GM21447 (cell line): ENCODE data around the gene LOC101059915.

Experiments
- ATAC-seq: cut with Tn5 transposase; IDR thresholded peaks from one replicate; pipeline ENCODE4 v1.9.1; 2021; ENCODE audit not compliant: unreplicated experiment

The LOC101059915 gene

DNA sequence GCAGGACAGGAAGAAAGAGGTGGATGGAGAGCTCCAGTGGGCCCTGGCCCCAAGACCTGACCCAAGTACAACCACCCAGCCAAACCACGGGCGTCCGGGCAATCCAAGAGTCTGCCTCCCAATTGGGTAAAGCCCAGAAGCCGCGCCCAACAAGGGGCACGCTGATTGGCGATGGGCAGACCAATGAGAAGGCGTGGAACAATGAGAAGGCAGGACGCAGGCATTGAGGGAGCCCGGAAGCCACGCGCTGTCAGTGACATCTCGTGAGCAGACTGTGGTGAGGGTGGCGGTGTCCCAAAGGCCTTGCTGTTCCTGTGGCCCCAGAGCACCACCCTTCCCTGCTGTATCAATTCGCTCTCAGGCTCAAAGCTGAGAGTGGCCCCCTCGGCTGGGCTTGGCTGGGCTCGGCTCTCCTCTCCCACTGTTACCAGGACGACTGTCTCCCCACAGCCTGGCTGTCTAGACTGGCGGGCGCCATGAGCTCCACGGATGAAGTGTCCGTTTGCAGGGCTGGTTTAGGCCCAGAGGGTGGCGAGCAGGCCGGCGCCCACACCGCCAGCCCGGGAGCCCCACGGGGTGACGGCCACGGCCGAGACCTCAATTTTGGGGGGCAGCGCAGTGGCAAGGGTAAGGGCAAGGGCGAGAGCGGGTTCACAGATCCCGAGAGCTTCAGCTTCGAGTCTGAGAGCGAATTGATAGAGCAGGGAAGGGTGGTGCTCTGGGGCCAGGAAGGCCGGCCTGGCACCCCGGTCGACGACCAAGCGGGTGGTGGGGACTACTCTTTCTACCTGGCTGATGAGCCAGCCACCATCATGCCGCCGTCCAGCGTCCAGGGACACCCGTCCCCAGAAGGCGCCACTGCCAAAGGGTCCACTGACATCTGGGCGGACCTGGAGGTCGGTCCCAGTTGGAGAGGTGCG lies at the start of gene LOC101059915:
TSS of gene LOC101059915 (plus strand) at position 219 of the 920 bp plus-strand sequence.
- no peak for ATAC-seq

DNA sequence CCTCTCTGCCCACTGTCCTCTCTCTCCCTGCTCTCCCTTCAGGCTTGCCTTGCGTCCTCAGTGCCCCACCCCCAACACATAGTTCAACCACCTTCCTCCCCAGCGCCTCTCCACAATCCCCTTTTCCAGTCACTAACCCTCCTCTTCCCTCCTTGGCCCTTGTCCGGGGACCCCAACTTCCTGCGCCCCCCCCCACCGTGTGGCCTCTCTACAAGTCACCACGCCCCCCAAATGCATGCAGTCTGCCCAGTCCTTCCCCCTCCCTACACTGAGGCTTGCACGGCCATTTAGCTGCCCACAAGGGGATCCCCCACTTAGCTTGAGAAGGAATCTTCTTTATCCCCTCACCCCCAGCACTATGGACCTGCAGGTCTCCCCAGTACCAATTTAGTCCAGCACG lies 49.6 kb upstream of the LOC101059915 start:
- ATAC-seq = no peak

DNA sequence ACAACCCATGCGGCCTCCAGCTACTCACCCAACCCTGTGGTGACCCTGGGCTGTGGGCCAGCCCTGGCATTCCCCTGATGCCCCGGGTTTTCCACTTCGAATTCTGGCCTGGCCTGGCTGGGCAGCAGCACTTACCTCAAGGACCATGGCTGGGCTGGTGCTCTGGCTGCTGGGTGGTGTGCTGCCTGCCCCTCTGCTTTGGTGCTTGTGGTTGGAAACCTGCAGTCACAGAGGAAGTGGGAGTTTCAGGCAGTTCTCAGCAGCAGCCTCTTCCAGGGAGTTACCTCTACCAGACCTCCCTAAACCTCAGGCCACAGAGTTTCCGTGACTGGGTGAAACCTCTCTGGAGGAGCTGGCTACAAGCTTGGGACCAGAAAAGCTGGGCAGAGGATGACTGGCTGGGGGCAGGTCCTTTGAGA lies 49.0 kb upstream of the LOC101059915 start, which contains the start of gene CXCR3:
TSS of gene CXCR3 (minus strand) at position 209 of the 419 bp plus-strand sequence. CDS start at position 147, 62 bp downstream.
- peak; percentile 62 for ATAC-seq

DNA sequence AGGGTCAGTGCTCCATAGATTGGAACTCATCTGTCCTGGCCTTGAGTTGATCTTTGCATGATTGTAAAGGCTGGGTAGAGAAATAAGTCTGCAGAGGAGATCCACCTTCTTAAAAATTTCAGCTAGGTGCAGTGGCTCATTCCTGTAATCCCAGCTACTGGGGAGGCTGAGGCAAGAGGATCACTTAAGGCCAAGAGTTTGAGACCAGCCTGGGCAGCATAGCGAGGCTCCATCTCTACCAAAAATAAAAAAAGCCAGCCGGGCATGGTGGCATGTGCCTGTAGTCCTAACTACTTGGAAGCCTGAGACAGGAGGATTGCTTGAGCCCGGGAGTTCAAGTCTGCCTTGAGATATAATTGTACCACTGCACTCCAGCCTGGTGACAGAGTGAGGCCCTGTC lies 48.6 kb upstream of the LOC101059915 start:
- ATAC-seq = no peak

DNA sequence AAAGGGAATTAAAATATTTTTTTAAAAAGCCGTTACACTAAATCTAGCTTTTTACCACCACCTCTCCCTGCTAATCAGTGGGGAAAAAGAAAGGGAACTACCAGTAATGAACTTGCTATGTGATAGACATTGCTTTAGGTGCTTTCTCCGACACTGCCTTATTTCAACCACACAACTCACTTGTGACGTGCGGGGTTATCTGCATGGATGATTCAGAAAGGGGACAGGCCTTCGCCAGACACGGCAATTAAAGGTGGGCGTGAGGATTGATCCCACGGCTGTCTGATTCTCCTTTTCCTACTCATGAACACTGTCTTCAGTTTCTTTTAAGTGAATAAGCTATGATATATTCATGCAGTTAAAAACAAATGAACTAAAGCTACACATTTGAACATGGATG lies 48.2 kb upstream of the LOC101059915 start:
- no peak for ATAC-seq

DNA sequence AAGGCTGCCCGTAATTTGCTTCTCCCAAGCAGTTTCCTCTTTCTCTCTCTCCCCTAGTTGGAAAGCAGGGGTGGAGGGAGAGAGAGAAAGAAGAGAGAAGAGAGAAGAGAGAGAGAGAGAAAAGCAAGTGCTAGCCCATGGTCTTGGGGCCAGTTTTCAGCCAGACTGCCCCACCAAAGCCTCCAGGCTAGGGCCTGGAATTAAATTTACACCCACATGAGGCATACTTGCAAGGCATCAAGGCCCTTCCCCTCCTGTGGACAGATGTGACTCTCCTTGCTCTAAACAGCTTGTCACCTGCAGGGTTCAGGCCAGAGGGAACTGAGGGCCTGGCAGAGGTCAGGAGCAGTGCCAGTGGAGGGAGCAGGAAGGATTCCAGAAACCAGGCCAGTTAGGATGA lies 47.4 kb upstream of the LOC101059915 start:
- no peak for ATAC-seq

DNA sequence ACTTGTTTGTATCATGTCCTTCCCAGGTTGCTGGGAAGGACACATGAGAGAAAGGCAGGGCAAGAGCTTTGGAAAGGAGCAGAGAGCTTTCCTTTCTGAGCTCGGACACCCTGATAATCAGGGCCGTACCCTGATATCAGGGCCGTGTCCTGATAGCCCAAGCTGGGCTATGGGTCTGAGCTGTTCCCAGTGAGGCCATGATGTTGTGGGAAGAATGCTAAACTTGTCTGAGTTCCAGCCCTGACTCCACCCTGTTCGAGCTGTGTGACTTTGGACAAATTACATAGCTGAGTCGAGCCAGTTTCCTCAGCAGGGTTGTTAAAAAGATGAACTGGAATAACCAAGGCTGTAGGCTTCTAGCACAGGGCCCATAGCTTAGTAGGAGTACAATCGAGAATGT lies 45.7 kb upstream of the LOC101059915 start:
- no peak for ATAC-seq

DNA sequence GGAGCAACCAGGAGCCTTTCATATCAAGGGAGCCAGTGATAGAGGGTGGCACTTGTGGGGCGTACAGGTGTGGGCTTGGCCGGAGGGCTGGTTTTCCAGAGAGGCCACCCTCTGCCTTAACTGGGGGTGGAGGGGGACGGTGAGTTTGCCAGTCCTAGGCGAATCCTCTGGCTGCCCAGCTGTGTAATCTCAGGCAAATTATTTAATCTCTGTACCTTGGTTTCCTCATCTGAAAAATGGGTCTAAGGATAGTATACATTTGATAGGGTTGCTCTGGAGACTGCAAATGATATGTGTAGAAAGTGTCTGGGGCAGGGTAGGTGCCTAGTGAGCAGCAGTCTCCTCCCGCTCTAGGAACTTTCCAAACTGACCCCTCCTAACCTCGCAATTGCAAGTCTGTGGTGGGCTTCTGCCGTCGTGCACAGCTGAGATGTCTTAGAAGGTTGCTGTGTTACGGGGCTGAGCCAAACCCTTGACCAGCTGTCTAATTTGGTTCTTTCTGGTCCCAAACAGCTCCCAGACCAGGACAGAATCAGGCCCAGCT lies 45.2 kb upstream of the LOC101059915 start:
- ATAC-seq = no peak

DNA sequence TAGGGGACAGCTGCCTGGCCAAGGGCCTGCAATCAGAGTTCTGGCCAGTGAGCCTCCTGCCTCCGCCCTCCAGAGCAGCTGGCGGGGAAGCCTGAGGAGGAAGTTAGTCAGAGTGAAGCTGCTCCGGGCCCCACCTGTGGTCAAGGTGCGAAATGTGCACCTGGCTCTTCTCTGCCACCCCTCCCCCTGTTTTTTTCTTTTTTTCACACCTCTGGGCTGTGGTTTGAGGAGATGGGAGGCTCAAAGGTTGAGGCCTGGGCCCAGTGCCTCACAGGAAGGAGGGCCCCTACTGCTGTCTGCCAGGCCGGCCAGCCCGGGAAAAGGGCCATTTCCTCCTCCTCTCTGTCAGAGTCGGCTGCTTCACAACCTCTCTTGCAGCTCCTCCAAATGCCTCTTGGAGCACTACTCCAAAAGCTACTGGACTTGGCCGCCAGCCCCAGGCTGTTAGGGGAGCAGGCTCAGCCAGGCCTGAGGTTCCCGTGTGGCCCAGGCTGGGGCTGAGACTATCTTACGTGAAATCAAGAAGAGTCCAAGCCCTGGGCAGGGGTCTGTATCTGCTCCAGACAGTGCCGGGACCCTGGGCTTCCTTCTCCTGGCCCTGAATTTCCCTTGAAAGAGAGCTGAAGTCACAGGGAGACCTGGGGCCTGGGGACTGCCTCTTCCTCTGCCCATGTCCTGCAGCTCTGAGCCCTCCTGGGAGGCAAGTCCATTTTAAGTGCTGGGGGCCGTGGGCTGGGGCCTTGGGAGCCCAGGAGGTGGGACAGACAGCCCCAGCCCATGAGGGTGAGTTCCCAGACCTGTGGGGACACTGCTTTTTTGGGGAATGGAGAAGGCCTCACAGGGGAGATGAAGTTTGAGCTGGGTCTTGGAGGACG lies 44.5 kb upstream of the LOC101059915 start:
- ATAC-seq = peak; percentile 54

DNA sequence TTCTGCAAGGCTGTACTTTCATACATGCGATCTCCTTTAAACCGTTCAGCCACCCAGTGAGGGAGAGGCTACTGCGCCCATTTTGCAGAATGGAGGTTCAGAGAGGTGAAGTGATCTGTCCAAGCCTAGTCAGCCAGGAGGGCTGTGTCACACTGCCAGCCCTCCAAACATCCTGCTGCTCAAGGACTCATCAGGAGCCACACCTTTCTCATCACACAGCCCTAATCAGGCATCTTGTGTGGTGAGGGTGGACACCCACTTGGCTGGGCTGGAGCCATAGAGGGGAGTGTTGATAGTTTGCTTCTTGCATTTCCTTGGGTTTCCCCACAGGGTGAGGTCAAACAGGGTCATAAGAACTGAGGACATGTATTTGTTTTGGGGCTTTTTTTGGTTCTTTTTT lies 43.6 kb upstream of the LOC101059915 start:
- ATAC-seq = no peak

DNA sequence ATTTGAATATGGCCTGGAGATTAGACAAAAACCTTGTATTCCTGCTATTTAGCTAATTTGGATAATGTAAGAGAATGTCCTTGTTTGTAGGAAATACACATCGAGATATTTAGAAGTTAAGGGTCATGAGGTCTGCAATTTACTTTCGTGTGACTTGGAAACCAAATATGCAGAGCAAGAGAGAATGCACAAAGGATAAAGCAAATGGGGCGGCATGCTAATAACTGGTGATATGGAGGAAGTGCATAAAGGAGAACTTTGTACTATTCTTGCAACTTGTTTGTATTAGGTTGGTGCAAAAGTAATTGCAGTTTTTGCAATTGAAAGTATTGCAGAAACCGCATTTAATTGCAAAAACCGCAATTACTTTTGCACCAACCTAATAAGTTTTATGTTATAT lies 41.9 kb upstream of the LOC101059915 start:
- no peak for ATAC-seq

DNA sequence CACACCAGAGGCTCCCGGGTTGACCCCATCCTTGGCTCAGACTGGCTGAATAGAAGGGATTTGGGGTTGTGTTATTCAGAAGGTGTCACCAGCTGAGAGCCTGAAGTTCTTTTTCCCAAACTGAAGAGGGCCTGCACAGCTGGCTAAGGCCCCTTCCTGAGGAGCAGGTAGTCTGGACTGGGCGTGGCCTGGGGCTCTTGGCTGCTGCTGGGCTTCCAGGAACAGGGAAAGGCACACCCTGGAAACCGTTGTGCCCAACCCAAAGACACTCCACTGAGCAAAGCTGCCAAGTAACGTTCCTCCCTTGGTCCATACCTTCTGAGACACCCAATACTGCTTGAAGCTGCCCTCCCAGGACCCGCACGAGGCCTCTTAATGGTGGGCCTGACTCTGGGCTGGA lies 40.8 kb upstream of the LOC101059915 start:
- no peak for ATAC-seq

DNA sequence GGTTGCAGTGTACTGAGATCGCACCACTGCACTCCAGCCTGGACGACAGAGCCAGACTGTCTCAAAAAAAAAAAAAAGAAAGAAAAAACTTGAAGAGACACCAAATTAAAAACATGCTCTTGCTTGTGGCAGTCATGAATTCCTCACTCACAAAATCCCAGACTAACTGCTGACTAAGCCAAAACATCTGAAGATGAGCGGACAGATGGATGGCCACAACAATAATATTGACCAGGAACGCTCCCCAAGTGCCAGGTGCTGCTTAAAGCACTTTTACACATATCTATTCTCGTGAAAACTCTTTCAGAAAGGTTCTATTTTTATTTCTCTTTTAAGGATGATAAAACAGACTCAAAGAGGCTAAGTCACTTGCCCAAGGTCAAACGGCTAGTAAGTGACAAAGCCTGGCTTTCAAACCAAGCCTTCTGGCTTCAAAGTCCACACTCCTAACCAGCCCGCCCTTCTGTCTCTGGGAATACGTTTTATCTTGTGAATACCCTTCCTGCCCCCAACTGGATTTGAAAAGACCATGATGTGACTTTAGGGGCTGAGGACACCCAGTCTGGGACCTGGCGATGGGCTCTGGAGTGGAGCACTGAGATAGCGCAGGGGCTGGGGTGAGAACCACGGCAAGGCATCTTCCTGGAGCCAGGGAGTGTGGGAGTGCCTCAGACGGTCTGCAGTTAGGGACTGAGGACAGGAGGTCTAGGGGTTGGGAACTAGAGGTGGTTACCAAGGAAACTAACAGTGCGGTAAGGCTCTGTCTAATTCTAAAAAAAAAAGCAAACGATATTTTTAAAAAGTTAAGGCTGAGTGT lies 39.5 kb upstream of the LOC101059915 start:
- ATAC-seq = no peak

DNA sequence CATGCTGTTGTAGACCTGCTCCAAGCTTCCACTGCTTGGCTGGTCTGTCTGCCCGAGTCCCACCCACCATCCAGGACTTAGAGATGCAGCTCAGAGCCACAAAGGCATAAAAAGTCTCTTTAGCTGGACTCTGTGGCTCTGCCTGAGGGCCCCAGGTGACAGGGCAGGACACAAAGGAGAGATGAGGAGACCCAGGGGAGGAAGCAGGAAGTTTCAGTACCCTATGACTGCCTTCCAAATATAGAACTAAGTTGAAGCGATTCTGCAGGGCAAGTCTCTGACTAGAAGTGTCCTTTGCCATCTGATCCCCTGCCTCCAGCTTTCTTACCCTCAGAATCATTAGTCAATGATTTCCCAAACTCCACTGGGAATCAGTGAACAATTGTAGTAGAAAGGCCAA lies 37.9 kb upstream of the LOC101059915 start:
- ATAC-seq = peak; percentile 75

DNA sequence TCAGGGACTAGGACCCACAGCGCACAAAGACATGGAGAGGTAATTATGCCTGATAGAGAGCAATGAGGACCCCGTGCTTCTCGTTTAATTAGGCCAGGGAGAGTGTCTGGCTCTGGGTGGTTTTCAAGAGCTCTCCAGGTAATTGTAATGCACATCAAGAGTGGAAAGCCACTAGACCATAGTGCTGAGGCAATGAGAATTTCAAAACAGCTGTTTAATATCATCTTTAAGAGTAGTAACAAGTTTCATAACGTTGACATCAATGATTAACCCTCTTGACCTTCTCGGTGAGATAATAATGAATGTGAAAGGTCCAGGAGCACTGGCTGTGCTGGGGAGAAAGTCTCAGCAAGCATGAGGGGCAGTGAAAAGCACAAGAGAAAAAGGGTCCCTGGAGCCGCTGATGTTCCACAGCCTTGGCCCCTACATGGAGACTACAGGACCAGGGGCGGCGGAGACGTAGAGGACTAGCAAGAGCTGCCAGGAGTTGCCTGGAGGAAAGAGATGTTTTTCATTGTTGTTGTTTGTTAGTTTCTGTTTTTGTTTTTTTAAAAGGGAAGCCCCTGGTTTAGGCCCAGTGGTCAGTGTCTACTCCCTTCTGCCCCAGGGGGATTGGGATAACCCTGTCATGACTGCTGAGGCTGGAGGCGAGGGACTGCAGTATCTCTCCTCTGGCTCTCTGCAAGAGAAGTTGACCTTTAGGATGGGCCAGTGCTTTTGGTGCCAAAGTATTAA lies 34.3 kb upstream of the LOC101059915 start:
- no peak for ATAC-seq

DNA sequence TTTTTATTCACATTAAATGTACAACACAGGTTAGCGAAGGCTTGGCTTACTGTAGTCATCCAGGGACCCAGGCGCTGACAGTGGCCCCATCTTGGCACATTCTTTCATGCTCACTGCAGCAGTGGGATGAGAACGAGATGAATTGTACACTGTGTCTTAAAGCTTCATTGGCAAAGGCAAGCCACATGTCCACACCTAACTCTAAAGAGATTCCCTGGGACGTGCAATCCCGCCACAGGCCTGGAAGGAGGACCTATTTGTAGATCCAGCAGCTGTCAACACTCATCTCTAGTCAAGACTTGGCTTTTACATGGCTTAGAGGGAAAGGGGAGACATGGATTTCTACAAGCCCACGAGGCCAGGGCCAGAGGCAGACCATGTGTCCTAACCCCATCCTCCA lies 33.0 kb upstream of the LOC101059915 start:
- ATAC-seq = no peak

DNA sequence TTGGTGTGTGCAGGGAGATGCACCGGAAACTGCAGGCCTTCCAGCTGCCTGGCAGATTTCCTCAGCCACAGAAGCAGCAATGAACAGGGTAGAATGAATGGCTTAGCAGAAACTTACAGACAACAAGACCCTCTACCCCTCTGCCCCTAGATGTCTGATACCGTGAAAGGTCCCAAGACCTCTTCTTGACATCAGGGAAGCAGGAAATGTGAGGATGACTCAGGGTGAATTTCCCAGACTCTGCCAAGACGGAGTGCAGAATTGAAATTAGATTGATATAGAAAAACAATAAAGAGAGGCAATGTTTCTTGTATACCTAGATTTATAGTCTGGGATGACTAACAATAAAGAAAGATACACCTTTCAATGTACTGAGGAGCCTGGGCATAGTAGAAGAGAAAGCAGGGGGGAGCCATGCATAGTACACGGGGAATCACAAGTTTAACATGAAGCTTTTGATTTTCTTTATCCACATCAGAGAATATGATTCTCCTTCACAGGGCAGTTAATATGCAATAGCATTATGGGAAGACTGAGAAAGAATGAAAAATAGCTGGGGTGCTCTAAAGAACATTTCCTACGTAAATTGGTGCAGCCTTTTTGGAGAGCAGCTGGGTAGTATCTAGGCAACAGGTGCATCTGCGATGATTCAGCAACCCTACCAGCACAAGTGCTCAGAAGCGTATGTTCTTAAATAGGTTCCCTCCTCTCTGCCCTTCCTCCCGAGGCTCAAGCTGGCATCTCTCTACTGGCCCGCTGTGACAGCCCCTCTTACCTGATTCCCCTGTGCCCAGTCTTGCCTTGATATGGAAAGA lies 30.7 kb upstream of the LOC101059915 start:
- ATAC-seq = peak; percentile 47

DNA sequence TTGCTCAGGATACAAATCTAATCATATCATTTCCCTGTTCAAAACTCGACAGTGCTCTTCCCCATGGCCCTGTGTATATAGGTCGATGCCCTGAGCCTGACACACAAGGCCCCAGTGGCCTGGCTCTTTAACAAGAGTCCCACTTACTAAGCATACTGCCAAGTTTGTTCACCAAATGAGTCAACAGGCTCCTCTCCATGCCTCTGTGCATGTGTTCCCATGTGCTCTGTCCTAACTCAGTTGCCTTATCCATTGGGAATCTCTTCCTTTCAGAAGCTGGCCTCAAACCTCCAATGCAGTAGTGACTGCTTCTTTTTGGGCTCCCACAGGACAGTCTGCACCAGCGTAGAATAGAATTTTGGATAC lies 30.1 kb upstream of the LOC101059915 start:
- peak; percentile 33 for ATAC-seq

DNA sequence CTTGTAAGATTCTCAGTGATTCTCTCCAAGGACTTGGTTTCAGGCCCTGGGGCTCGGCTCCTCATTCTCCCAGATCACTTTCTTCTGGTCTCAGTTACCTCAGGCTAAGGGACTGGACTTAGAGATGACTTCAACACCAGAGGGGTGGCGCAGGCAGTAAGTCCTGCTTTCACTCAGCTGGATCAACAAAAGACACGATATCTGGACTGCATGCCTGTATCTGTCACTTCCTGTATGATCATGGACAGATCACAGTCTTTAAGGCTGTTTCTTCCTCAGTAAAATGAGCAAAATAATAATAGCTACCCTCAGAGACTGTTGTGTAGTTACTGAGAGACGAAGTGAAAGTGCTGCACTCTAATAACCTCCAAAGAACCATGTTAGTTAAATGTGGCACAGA lies 29.5 kb upstream of the LOC101059915 start:
- ATAC-seq = no peak
